ENCODE data around the gene ZER1.
A peak's percentile ranks its signal among the peaks of the same experiment; 100 is the strongest.
"Not testable (repeated sequence)": the region's sequence is repeated elsewhere in the genome, so short reads cannot be mapped to it uniquely, and the experiment has no call there.

ZER1 gene

GRCh38 chr9:128718047-128718446 is 53.7 kb downstream of the ZER1 start:
- DNase-seq (ENCODE audit: extremely low read depth in 1 of 2, low read depth in 1 of 2), result no peak

GRCh38 chr9:128716581-128717254 is 55.0 kb downstream of the ZER1 start:
- no peak for DNase-seq (ENCODE audit: extremely low read depth in 1 of 2, low read depth in 1 of 2)

GRCh38 chr9:128715436-128715750 is 56.3 kb downstream of the ZER1 start:
- no peak for DNase-seq (ENCODE audit: extremely low read depth in 1 of 2, low read depth in 1 of 2)

- no peak for DNase-seq (ENCODE audit: extremely low read depth in 1 of 2, low read depth in 1 of 2)
These were observed 56.9 kb downstream of the ZER1 start for GRCh38 chr9:128714586-128715435.

GRCh38 chr9:128713941-128714573 is 57.7 kb downstream of the ZER1 start:
- DNase-seq (ENCODE audit: extremely low read depth in 1 of 2, low read depth in 1 of 2), result no peak

GRCh38 chr9:128713411-128713780 is 58.3 kb downstream of the ZER1 start:
- no peak for DNase-seq (ENCODE audit: extremely low read depth in 1 of 2, low read depth in 1 of 2)

- no peak for DNase-seq (ENCODE audit: extremely low read depth in 1 of 2, low read depth in 1 of 2)
These were observed 59.0 kb downstream of the ZER1 start for GRCh38 chr9:128712451-128713410.

GRCh38 chr9:128707446-128707845 is 64.3 kb downstream of the ZER1 start:
- DNase-seq (ENCODE audit: extremely low read depth in 1 of 2, low read depth in 1 of 2), result no peak

GRCh38 chr9:128706671-128707381 is 64.9 kb downstream of the ZER1 start:
- DNase-seq (ENCODE audit: extremely low read depth in 1 of 2, low read depth in 1 of 2), result no peak

- no peak for DNase-seq (ENCODE audit: extremely low read depth in 1 of 2, low read depth in 1 of 2)
These were observed 65.7 kb downstream of the ZER1 start for GRCh38 chr9:128706045-128706444.

- DNase-seq (ENCODE audit: extremely low read depth in 1 of 2, low read depth in 1 of 2), result no peak
These were observed 66.4 kb downstream of the ZER1 start for GRCh38 chr9:128705051-128705965.

- DNase-seq (ENCODE audit: extremely low read depth in 1 of 2, low read depth in 1 of 2), result no peak
These were observed 67.4 kb downstream of the ZER1 start for GRCh38 chr9:128704356-128704670.

- no peak for DNase-seq (ENCODE audit: extremely low read depth in 1 of 2, low read depth in 1 of 2)
These were observed 67.9 kb downstream of the ZER1 start for GRCh38 chr9:128703616-128704355.

GRCh38 chr9:128702949-128703615 is 68.6 kb downstream of the ZER1 start:
- no peak for DNase-seq (ENCODE audit: extremely low read depth in 1 of 2, low read depth in 1 of 2)

- DNase-seq (ENCODE audit: extremely low read depth in 1 of 2, low read depth in 1 of 2), result peak; percentile 75 to 83
These were observed 69.2 kb downstream of the ZER1 start, which contains the start of gene PKN3 for GRCh38 chr9:128702445-128702948. Gene PKN3, plus strand, starts transcription at chr9:128702503. Its CDS starts 413 bp downstream, at chr9:128702916.

- no peak for DNase-seq (ENCODE audit: extremely low read depth in 1 of 2, low read depth in 1 of 2)
These were observed 70.4 kb downstream of the ZER1 start for GRCh38 chr9:128701227-128701854.

GRCh38 chr9:128699096-128699795 is 72.5 kb downstream of the ZER1 start:
- not testable (repeated sequence) for DNase-seq (ENCODE audit: extremely low read depth in 1 of 2, low read depth in 1 of 2)

Measured in stimulated activated CD8-positive, alpha-beta memory T cell treated with anti-CD3 and anti-CD28 coated beads, Interleukin-7, amount 100 ng/mL, for 48 hours (primary cell).